Glutamatergic neuron (in vitro differentiated cells): ENCODE measurements around the gene CYSTM1. TPM values are rescaled to one million over a fixed set of nuclear protein-coding genes. Genes with fewer than 3 reads are reported as not detected.

Source experiments
- DNase-seq: peaks from one replicate; pipeline ENCODE4 v3.0.0; 2022
- H3K27ac Mint-ChIP-seq: one replicate; pipeline ENCODE4 v1.8.0; 2020; ENCODE audit warnings: mild to moderate bottlenecking, mixed read lengths, inconsistent platforms; ENCODE audit not compliant: unreplicated experiment
- H3K27me3 Mint-ChIP-seq: one replicate; pipeline ENCODE4 v1.8.0; 2020; ENCODE audit warnings: mild to moderate bottlenecking, moderate library complexity, mixed read lengths, inconsistent platforms; ENCODE audit not compliant: unreplicated experiment
- H3K36me3 Mint-ChIP-seq: one replicate; pipeline ENCODE4 v1.8.0; 2020; ENCODE audit warnings: mild to moderate bottlenecking, mixed read lengths, inconsistent platforms; ENCODE audit not compliant: unreplicated experiment
- H3K4me1 Mint-ChIP-seq: one replicate; pipeline ENCODE4 v1.8.0; 2020; ENCODE audit warnings: mild to moderate bottlenecking, low read depth, mixed read lengths, inconsistent platforms; ENCODE audit not compliant: unreplicated experiment
- H3K4me3 Mint-ChIP-seq: one replicate; pipeline ENCODE4 v1.8.0; 2020; ENCODE audit warnings: mild to moderate bottlenecking, mixed read lengths, inconsistent platforms; ENCODE audit not compliant: unreplicated experiment
- H3K9me3 Mint-ChIP-seq: one replicate; pipeline ENCODE4 v1.8.0; 2020; ENCODE audit warnings: mild to moderate bottlenecking, moderate library complexity, mixed read lengths, inconsistent platforms; ENCODE audit not compliant: unreplicated experiment
- total RNA-seq: library from RNA; stranded (reverse); fragmentation: NEBNext Ultra II Directional; extraction: Animal tissue kit (Norgen Biotek cat#: 25700); gene quantifications from one replicate; pipeline ENCODE4 v1.2.1, GENCODE V29; 2021; ENCODE audit not compliant: unreplicated experiment
- TF ChIP-seq, protein P1 (sequence below): fragments of 200-600 bp; sonication (generic); IDR thresholded peaks from one replicate; pipeline ENCODE4 v1.5.0; 2021; ENCODE audit not compliant: partially characterized antibody, unreplicated experiment

Gene CYSTM1
- total RNA-seq, 1 donor from 2014 or later, result 37.4 TPM

DNA sequence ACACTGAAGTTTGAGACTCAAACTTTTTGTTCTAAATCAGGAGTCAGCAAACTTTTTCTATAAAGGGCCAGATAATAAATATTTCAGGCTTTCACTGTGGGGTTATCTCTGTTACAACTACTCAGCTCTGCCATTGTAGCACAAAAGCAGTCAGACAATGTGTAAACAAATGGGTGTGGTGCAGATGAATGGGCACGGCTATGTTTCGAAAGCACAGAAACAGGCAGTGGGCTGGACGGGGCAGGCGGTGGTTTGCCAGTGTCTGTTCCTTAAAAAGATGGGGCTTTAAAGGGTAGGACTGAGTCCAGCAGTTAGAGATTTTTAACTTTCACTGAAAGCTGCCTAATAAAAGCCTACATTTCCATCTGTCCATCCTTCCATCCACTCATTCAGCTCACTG is 79.0 kb downstream of the CYSTM1 start:
- TF ChIP-seq, protein P1, sequence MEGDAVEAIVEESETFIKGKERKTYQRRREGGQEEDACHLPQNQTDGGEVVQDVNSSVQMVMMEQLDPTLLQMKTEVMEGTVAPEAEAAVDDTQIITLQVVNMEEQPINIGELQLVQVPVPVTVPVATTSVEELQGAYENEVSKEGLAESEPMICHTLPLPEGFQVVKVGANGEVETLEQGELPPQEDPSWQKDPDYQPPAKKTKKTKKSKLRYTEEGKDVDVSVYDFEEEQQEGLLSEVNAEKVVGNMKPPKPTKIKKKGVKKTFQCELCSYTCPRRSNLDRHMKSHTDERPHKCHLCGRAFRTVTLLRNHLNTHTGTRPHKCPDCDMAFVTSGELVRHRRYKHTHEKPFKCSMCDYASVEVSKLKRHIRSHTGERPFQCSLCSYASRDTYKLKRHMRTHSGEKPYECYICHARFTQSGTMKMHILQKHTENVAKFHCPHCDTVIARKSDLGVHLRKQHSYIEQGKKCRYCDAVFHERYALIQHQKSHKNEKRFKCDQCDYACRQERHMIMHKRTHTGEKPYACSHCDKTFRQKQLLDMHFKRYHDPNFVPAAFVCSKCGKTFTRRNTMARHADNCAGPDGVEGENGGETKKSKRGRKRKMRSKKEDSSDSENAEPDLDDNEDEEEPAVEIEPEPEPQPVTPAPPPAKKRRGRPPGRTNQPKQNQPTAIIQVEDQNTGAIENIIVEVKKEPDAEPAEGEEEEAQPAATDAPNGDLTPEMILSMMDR, result no peak
- peaks cover 28% of the 10 kb centered on the region for H3K4me1 Mint-ChIP-seq
- H3K27ac Mint-ChIP-seq, result no peak overlapping the region
- H3K4me3 Mint-ChIP-seq, result no peak overlapping the region
- H3K36me3 Mint-ChIP-seq, result peaks cover 4% of the 10 kb centered on the region
- no peak for DNase-seq
- peaks cover 2% of the 10 kb centered on the region for H3K9me3 Mint-ChIP-seq
- peaks cover 8% of the 10 kb centered on the region for H3K27me3 Mint-ChIP-seq

DNA sequence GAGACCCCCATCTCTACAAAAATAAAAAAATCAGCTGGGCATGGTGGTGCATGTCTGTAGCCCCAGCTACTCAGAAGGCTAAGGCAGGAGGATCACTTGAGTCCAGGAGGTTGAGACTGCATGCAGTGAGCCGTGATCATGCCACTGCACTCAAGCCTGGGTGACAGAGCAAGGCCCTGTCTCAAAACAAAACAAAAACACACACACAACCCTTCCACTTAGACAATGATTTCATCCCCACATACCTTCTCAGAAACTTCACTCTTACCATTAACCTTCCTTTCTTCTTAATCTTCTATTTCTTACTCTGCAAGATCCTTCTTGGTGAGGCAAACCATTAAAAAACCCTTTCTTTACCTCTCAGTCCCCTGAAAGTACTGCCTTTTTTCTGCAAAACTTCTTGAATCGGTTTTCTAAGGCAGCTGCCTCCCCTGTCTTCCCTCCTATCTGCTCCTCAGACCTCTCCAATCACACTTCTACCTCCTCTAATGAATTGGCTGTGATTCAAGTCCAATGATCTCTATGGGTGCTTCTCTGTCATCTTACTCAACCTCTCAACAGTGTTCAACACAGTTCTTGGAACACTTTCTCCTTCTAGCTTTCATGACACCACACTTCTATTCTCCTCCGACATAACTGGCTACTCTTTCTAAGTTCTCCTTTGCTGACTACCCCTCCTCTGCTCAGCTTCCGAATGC is 80.6 kb downstream of the CYSTM1 start:
- Mint-ChIP-seq H3K4me3 (no peak overlapping the region), H3K9me3 (peaks cover 2% of the 10 kb centered on the region), H3K27ac (no peak overlapping the region), H3K4me1 (peaks cover 31% of the 10 kb centered on the region), H3K36me3 (peaks cover 5% of the 10 kb centered on the region), H3K27me3 (peaks cover 2% of the 10 kb centered on the region)
- no peak for DNase-seq
- TF ChIP-seq, protein P1, result no peak

- H3K4me1 Mint-ChIP-seq, result peaks cover 29% of the 10 kb centered on the region
These were observed 81.7 kb downstream of the CYSTM1 start for GRCh38 chr5:140256726-140257125.

DNA sequence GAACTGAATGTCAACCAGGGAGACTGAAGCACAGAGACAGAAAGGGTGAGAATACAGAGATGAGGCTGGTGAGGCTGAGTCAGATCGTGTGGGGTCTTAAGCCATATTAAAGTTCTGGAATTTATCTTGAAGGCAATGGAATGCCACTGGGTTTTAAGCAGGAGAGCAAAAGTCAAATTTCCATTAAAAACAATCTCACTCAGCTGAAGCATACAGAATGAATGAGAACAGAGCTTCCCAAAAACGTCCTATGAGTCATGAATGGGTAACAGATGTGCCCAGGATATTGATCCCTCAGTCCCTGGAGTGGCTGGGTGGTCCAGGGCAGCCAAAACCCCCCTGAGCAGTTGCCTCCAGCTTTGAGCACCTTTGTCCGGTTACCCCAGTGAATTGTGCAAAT is 83.0 kb downstream of the CYSTM1 start:
- Mint-ChIP-seq H3K27ac (peak overlapping the region; percentile 79), H3K4me1 (peaks cover 28% of the 10 kb centered on the region), H3K9me3 (peaks cover 2% of the 10 kb centered on the region), H3K27me3 (peaks cover 2% of the 10 kb centered on the region), H3K4me3 (peak overlapping the region; percentile 53), H3K36me3 (peaks cover 5% of the 10 kb centered on the region)
- TF ChIP-seq, protein P1, result no peak
- DNase-seq, result no peak

More at GRCh38 chr5:140256726-140257125, 81.7 kb downstream of the CYSTM1 start:
- TF ChIP-seq, protein P1, result no peak
- Mint-ChIP-seq H3K27me3 (peaks cover 2% of the 10 kb centered on the region), H3K27ac (no peak overlapping the region), H3K36me3 (peaks cover 5% of the 10 kb centered on the region), H3K9me3 (peaks cover 2% of the 10 kb centered on the region), H3K4me3 (no peak overlapping the region)
- DNase-seq, result no peak

DNA sequence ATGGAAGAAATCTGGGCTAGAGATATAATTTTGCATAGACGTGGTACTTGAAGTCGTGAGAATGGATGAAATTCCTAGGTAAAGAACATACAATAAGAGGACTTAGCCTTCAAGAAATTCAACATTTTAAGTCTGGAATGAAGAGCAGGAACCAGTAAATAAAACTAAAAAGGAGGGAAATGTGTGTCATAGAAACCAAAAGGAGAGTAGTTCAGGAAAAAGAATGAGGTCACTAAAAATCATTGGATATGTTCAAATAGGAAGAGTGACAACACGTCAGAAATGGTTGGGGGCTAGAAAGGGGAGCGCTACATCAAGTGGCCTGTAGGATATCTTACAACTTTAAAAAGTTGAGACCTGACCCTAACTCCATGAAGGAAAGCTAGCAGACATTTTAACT is 83.9 kb downstream of the CYSTM1 start:
- Mint-ChIP-seq H3K4me3 (no peak overlapping the region), H3K27ac (peak overlapping the region; percentile 79), H3K27me3 (peaks cover 2% of the 10 kb centered on the region), H3K36me3 (peaks cover 5% of the 10 kb centered on the region), H3K4me1 (peaks cover 28% of the 10 kb centered on the region), H3K9me3 (peaks cover 2% of the 10 kb centered on the region)
- DNase-seq, result no peak
- TF ChIP-seq, protein P1, result no peak
